Fibroblast of peridontal ligament (primary cell): ENCODE results near the gene NUTM2G.
"Not testable (repeated sequence)": the region's sequence is repeated elsewhere in the genome, so short reads cannot be mapped to it uniquely, and the experiment has no call there.

Experiments used
- DNase-seq: peaks from one replicate; pipeline ENCODE4 v3.0.0-alpha.2; 2010; ENCODE audit errors: extremely low read depth

The NUTM2G gene

GRCh38 chr9:96941628-96942027 lies 13.0 kb downstream of the NUTM2G start:
- DNase-seq, result not testable (repeated sequence)

- not testable (repeated sequence) for DNase-seq
Observed at GRCh38 chr9:96942181-96942580, 13.5 kb downstream of the NUTM2G start.

DNA sequence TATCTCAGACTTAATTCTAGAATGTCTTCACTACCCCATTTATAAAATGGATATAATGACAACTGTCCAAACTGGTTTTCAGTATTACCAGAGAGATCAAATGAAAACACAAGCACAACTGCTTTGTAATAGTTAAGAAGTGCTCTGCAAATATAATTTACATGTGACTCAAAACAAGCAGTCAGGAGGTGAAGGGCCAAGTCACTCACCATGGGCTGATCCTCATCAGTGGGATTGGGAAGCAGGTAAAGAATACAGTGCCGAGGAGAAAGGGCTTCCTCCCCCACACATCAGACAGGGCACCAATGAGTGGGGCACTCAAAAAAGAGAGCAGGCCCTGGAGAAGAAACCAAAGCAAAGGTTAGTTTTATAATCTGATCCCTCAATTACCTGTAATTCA lies 20.7 kb downstream of the NUTM2G start:
- not testable (repeated sequence) for DNase-seq

GRCh38 chr9:96950539-96950938 lies 21.9 kb downstream of the NUTM2G start:
- not testable (repeated sequence) for DNase-seq

DNA sequence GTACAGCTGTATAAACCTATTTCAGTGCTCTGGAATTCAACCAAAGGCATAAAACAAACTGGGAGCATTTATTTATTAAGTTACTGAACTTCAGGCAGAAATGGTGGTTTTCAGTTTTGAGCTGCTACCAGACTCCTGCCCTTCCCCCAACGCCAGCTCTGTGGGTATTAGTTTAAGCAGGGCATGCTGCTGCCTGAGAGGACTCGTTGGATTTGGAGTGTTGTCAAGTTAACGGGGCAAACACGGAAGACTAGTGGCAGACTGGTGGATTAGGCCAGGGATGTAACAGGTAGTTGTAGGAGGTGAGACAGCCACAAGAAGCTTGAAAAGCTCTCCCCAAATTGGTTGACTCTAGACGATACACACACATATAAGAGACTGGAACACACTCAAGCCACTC lies 38.9 kb downstream of the NUTM2G start:
- DNase-seq, result not testable (repeated sequence)

DNA sequence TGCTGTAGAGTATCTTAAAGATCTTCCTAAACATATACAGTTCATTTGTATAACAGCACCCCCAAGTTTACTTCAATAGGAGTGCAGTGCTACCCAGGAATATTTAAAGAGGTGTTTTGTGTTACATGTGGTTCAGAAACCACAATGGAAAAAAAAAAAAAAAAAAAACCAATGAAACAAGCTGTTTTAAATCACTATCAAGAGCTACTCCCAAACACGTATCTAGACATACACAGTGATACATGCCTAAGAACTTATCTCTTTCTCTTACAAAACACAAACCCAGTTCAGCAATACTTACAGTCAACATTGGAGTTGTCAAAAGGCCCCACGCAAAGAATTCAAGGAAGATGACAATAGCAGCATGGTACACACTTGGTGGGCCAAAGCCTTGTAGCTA lies 43.9 kb downstream of the NUTM2G start:
- not testable (repeated sequence) for DNase-seq

GRCh38 chr9:96974037-96974436 lies 45.4 kb downstream of the NUTM2G start:
- not testable (repeated sequence) for DNase-seq

GRCh38 chr9:96983496-96984122 lies 55.0 kb downstream of the NUTM2G start:
- peak; percentile 2 for DNase-seq

- DNase-seq, result not testable (repeated sequence)
Observed at GRCh38 chr9:96984139-96984538, 55.5 kb downstream of the NUTM2G start.

- not testable (repeated sequence) for DNase-seq
Observed at GRCh38 chr9:96984887-96985286, 56.2 kb downstream of the NUTM2G start.
